Adrenal gland (tissue), 5 donors: ENCODE measurements around the gene OR7G1.

Source experiments
- CTCF ChIP-seq, 6 experiments: fragments of 450-650 bp in 4 of 6; fragments of 200-600 bp in 2 of 6; sonication (generic) in 1 of 6; IDR thresholded peaks; 1 replicate in 5 of 6; 2 replicates in 1 of 6; pipeline versions ENCODE4 v1.5.1 to v1.8.0; 2016 to 2021; ENCODE audit warnings: antibody characterized with exemption in 6 of 6, mild to moderate bottlenecking in 2 of 6, moderate library complexity in 1 of 6
- POLR2A ChIP-seq, 2 donors: fragments of 450-650 bp; IDR thresholded peaks; one replicate each; pipeline ENCODE4 v1.6.1; 2017; ENCODE audit warnings: antibody characterized with exemption in 2 of 2, mild to moderate bottlenecking in 2 of 2, moderate library complexity in 1 of 2
- donor health status: DM: no; HTN: no; CAD: no.

GRCh38 chr19:9155591-9155990, 40.0 kb upstream of the OR7G1 start:
- TF ChIP-seq CTCF (IDR thresholded peaks at IDR 0.05): no peak
- TF ChIP-seq POLR2A (IDR thresholded peaks at IDR 0.05): no peak
